ENCODE results near the gene COX7B. TPM values are rescaled to one million over a fixed set of nuclear protein-coding genes. Genes with fewer than 3 reads are reported as not detected.

The COX7B gene
- total RNA-seq, 1 experiment from 2014 or later, result 245 TPM

DNA sequence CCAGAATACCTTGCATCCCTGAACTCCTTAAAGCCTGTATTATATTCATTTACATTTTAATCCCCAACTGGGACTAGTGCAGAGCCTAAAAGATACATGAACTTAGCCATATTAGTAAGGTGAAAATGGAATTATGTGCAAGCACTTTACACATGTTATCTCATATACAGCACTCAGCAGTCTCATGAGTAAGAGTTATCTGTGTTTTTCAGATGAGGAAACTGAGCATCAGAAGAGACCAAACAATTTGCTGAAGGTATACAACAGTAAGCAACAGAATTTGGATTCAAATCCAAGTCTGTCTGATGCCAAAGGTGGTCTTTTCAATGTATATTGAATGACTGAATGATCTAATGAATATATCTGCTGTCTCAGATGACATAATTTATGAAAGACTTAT, 23.5 kb downstream of the COX7B start:
- Mint-ChIP-seq H3K9me3 (ENCODE audit: unreplicated experiment) (peaks cover 6% of the 10 kb centered on the region), H3K4me3 (ENCODE audit: unreplicated experiment) (no peak overlapping the region), H3K27ac (ENCODE audit: low read depth, unreplicated experiment) (no peak overlapping the region), H3K4me1 (ENCODE audit: insufficient read depth, unreplicated experiment) (no peaks in the 10 kb centered on the region), H3K36me3 (ENCODE audit: insufficient read depth, unreplicated experiment) (no peaks in the 10 kb centered on the region), H3K27me3 (ENCODE audit: insufficient read depth, unreplicated experiment) (no peaks in the 10 kb centered on the region)
- no peak for DNase-seq (ENCODE audit: unreplicated experiment)
- intact Hi-C loops (cut with micrococcal nuclease), result no loop called here
- POLR2A ChIA-PET, result no interaction called here
- BruUV-seq (replicated peaks), result no TSS peak
- TF ChIP-seq CTCF (IDR thresholded peaks at IDR 0.05; ENCODE audit: unreplicated experiment), result no peak
- CTCF ChIA-PET, result no interaction called here

DNA sequence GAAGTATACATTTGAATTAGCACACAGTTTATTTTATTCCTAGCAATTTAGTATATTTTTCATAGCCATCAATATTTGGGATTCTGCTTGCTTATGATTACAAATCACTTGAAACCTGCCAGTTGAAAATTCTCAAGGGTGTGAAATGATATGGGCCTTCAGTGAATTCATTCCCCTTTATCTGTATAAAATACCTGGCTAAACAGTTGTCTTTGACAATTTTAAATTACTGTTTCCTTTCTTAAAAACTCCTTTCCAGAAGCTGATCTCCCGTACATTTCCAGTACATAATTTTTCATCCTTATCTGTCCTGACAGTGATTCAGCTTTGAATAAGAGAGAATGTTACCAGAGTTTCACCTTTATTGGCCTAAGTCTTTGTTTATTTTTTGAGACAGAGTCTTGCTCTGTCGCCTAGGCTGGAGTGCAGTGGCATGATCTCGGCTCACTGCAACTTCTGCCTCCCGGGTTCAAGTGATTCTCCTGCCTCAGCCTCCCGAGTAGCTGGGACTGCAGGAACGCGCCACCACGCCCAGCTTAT, 25.1 kb downstream of the COX7B start:
- no peak overlapping the region for H3K4me3 Mint-ChIP-seq (ENCODE audit: unreplicated experiment)

GRCh38 chrX:77925764-77926163, 26.5 kb downstream of the COX7B start:
- H3K9me3 Mint-ChIP-seq (ENCODE audit: unreplicated experiment), result peaks cover 13% of the 10 kb centered on the region
- intact Hi-C loops (cut with micrococcal nuclease), result no loop called here
- DNase-seq (ENCODE audit: unreplicated experiment), result no peak
- BruUV-seq (replicated peaks), result no TSS peak
- TF ChIP-seq CTCF (IDR thresholded peaks at IDR 0.05; ENCODE audit: unreplicated experiment), result no peak
- no peaks in the 10 kb centered on the region for H3K27me3 Mint-ChIP-seq (ENCODE audit: insufficient read depth, unreplicated experiment)
- no peaks in the 10 kb centered on the region for H3K4me1 Mint-ChIP-seq (ENCODE audit: insufficient read depth, unreplicated experiment)
- CTCF ChIA-PET, result interaction anchor here (0.6 kb wide), 1 partner anchor 17 kb away, joined by 6 read pairs; no protein-coding TSS in a partner anchor
- POLR2A ChIA-PET, result no interaction called here
- H3K27ac Mint-ChIP-seq (ENCODE audit: low read depth, unreplicated experiment), result no peak overlapping the region
- peak overlapping the region; percentile 23 for H3K4me3 Mint-ChIP-seq (ENCODE audit: unreplicated experiment)
- no peaks in the 10 kb centered on the region for H3K36me3 Mint-ChIP-seq (ENCODE audit: insufficient read depth, unreplicated experiment)

More for the DNA sequence above, 25.1 kb downstream of the COX7B start:
- intact Hi-C loops (cut with micrococcal nuclease), result no loop called here
- ChIA-PET CTCF (interaction anchor here (1.0 to 1.3 kb wide), 2 partner anchors 25 kb away, joined by 3 read pairs; partner anchors contain the start of gene COX7B), POLR2A (interaction anchor here (0.6 kb wide), 1 partner anchor 43 kb away, joined by 3 read pairs; no protein-coding TSS in a partner anchor)
- TF ChIP-seq CTCF (IDR thresholded peaks at IDR 0.05; ENCODE audit: unreplicated experiment), result no peak
- DNase-seq (ENCODE audit: unreplicated experiment), result no peak
- Mint-ChIP-seq H3K4me1 (ENCODE audit: insufficient read depth, unreplicated experiment) (no peaks in the 10 kb centered on the region), H3K36me3 (ENCODE audit: insufficient read depth, unreplicated experiment) (no peaks in the 10 kb centered on the region), H3K27me3 (ENCODE audit: insufficient read depth, unreplicated experiment) (no peaks in the 10 kb centered on the region), H3K9me3 (ENCODE audit: unreplicated experiment) (peaks cover 13% of the 10 kb centered on the region), H3K27ac (ENCODE audit: low read depth, unreplicated experiment) (no peak overlapping the region)
- no TSS peak for BruUV-seq (replicated peaks)

DNA sequence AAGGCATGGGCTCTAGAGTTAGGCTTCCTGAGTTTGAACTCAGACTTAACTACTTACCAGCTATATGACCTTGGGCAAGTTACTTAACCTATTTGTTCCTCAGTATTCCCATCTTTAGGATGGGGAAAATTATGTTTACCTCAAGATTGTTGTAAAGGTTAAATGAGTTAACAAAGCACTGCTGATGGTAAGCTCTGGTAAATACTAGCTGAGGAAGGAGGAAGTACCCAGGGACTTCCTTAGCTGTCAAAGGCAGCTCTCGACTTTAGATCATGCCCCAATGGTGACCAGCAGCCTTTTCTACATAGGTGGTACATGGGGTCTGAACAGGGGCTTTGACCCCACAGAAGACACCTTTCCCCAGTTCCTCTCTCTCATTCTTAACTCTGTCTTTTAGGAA, 31.3 kb downstream of the COX7B start:
- H3K4me3 Mint-ChIP-seq (ENCODE audit: unreplicated experiment), result no peak overlapping the region
- H3K36me3 Mint-ChIP-seq (ENCODE audit: insufficient read depth, unreplicated experiment), result no peaks in the 10 kb centered on the region
- H3K9me3 Mint-ChIP-seq (ENCODE audit: unreplicated experiment), result peaks cover 7% of the 10 kb centered on the region
- H3K4me1 Mint-ChIP-seq (ENCODE audit: insufficient read depth, unreplicated experiment), result no peaks in the 10 kb centered on the region
- ChIA-PET CTCF (interaction anchor here (1.2 kb wide), 1 partner anchor 94 kb away, joined by 3 read pairs; no protein-coding TSS in a partner anchor), POLR2A (no interaction called here)
- no peaks in the 10 kb centered on the region for H3K27me3 Mint-ChIP-seq (ENCODE audit: insufficient read depth, unreplicated experiment)
- BruUV-seq (replicated peaks), result no TSS peak
- no peak for TF ChIP-seq CTCF (IDR thresholded peaks at IDR 0.05; ENCODE audit: unreplicated experiment)
- intact Hi-C loops (cut with micrococcal nuclease), result no loop called here
- H3K27ac Mint-ChIP-seq (ENCODE audit: low read depth, unreplicated experiment), result no peak overlapping the region
- DNase-seq (ENCODE audit: unreplicated experiment), result no peak

Data from MCF 10A (cell line).